ENCODE data around the gene CPNE1. TPM values are rescaled to one million over a fixed set of nuclear protein-coding genes. Genes with fewer than 3 reads are reported as not detected.
A peak's percentile ranks its signal among the peaks of the same experiment; 100 is the strongest.

The CPNE1 gene
- total and polyA plus RNA-seq, 2 donors, result 43.6 to 238 TPM

GRCh38 chr20:35600993-35601973, 63.4 kb downstream of the CPNE1 start:
- no peaks in the 10 kb centered on the region for H3K36me3 ChIP-seq (ENCODE audit: control insufficient read depth in 2 of 2, insufficient read depth in 2 of 2, low read length in 1 of 2)
- no peak overlapping the region for H3K27ac ChIP-seq (ENCODE audit: low read depth in 1 of 2, low read length in 1 of 2)
- peaks cover 36 to 77% of the 10 kb centered on the region in 2 donors for H3K27me3 ChIP-seq (ENCODE audit: control insufficient read depth in 2 of 2, insufficient read depth in 1 of 2, low read length in 1 of 2)
- peak overlapping the region; percentile 18 to 57 for H3K4me3 ChIP-seq (ENCODE audit: low read length in 2 of 2)
- WGBS, result 2% methylated on average over 103 of the region's 103 CpGs
- H3K4me1 ChIP-seq (ENCODE audit: control insufficient read depth in 2 of 2, insufficient read depth in 2 of 2, low read length in 2 of 2), result peaks cover 9 to 14% of the 10 kb centered on the region in 2 donors
- H3K9me3 ChIP-seq (ENCODE audit: control insufficient read depth in 2 of 2, insufficient read depth in 1 of 2, low read length in 1 of 2), result peaks cover 0 to 11% of the 10 kb centered on the region in 2 donors
- DNase-seq (ENCODE audit: low read depth in 6 of 9, low spot score in 9 of 9), result peak in 7 of 9 donors; percentile 48 to 87 (median 73)

DNA sequence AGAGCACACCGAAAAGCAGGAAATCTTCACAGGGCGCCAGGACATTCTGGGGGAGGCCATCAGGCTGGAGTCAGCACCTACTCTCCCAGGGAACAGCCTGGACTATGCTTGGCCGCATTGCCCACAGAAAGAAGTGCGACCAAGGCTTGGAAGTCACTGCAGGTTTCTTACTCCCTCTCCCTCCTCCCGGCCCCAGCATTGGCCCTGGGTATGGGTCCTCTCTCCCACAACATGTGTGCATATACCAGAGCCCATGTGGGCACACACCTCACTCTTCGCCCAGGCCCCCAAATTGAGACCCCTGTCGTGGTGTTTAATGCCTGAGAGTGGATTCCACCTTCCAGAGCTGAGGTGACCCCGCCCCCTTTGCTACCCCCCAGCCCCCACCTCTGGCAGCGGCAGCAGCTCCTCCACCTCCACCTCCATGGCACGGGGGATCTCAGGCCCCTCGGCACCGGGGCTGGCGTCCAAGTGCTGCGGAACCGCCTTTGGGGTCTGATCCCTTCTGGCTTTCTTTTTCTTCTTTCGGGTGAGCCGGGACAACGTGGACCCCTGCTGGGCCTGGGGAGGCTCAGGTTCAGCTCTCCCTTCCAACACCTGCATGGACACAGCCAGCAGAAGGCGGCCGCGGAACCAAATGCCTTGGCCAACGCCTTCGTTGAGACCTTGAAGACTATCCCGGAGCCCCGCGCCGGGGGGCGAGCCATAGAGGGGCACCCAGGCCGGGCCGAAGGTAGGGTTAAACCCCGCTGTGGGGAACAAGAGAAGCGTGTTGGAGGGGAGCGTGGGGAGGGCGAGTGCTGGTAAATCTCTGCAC, 64.3 kb downstream of the CPNE1 start:
- H3K9me3 ChIP-seq (ENCODE audit: control insufficient read depth in 2 of 2, insufficient read depth in 1 of 2, low read length in 1 of 2), result peaks cover 0 to 11% of the 10 kb centered on the region in 2 donors
- no peak overlapping the region for H3K27ac ChIP-seq (ENCODE audit: low read depth in 1 of 2, low read length in 1 of 2)
- 30% methylated on average over 34 of the region's 34 CpGs for WGBS
- no peaks in the 10 kb centered on the region for H3K36me3 ChIP-seq (ENCODE audit: control insufficient read depth in 2 of 2, insufficient read depth in 2 of 2, low read length in 1 of 2)
- peaks cover 9 to 14% of the 10 kb centered on the region in 2 donors for H3K4me1 ChIP-seq (ENCODE audit: control insufficient read depth in 2 of 2, insufficient read depth in 2 of 2, low read length in 2 of 2)
- peak overlapping the region in 1 of 2 donors; percentile 57 for H3K4me3 ChIP-seq (ENCODE audit: low read length in 2 of 2)
- H3K27me3 ChIP-seq (ENCODE audit: control insufficient read depth in 2 of 2, insufficient read depth in 1 of 2, low read length in 1 of 2), result peaks cover 36 to 85% of the 10 kb centered on the region in 2 donors
- no peak for DNase-seq (ENCODE audit: low read depth in 6 of 9, low spot score in 9 of 9)

GRCh38 chr20:35599776-35600120, 65.0 kb downstream of the CPNE1 start:
- no peak overlapping the region for H3K4me3 ChIP-seq (ENCODE audit: low read length in 2 of 2)
- H3K36me3 ChIP-seq (ENCODE audit: control insufficient read depth in 2 of 2, insufficient read depth in 2 of 2, low read length in 1 of 2), result no peaks in the 10 kb centered on the region
- no peak overlapping the region for H3K27ac ChIP-seq (ENCODE audit: low read depth in 1 of 2, low read length in 1 of 2)
- DNase-seq (ENCODE audit: low read depth in 6 of 9, low spot score in 9 of 9), result no peak
- peaks cover 36 to 87% of the 10 kb centered on the region in 2 donors for H3K27me3 ChIP-seq (ENCODE audit: control insufficient read depth in 2 of 2, insufficient read depth in 1 of 2, low read length in 1 of 2)
- peaks cover 9 to 14% of the 10 kb centered on the region in 2 donors for H3K4me1 ChIP-seq (ENCODE audit: control insufficient read depth in 2 of 2, insufficient read depth in 2 of 2, low read length in 2 of 2)
- H3K9me3 ChIP-seq (ENCODE audit: control insufficient read depth in 2 of 2, insufficient read depth in 1 of 2, low read length in 1 of 2), result peaks cover 0 to 11% of the 10 kb centered on the region in 2 donors
- 98% methylated on average over 9 of the region's 9 CpGs for WGBS

DNA sequence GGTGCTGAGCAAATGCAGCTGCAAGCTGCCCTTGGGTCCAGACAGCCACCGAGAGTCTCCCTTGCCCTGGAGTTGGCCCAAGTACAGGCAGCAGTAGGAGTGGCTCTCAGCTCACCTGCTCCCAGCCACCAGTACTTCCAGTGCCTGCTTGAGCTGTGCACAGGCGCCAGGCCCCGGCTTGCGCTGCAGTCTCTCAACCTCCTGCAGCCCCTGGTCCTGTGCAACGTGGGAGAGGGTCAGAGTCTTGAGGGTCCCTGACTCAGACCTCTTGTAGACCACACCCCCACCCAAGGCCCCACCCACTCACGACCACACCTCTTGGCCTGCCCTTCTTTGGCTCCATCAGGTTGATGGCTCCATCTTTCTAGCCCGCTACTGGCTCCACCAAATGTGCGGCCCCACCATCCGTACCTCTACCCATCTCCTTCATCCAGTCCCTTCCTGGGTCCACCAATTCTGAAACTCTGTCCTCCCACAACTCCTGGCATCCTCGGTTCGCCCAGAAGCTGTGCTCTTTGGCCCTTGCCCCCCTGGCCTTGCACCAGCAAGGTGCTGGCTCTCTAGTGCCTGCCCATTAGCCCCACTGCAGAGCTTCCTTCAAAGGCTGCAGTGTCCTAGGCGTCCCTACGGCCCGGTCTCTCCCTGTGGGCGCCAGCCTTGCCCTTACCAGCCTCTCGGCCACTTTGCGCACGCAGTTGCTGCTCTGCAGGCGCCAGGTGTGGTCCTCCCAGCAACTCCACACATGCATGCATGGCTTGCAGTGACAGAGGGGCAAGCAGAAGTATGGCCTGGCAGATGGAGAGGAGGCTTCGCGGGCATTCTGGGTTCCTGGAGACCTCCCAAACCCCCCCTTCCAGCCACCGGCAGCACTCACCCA, 65.6 kb downstream of the CPNE1 start:
- peaks cover 36 to 83% of the 10 kb centered on the region in 2 donors for H3K27me3 ChIP-seq (ENCODE audit: control insufficient read depth in 2 of 2, insufficient read depth in 1 of 2, low read length in 1 of 2)
- no peak overlapping the region for H3K27ac ChIP-seq (ENCODE audit: low read depth in 1 of 2, low read length in 1 of 2)
- WGBS, result 89% methylated on average over 22 of the region's 22 CpGs
- peaks cover 9 to 14% of the 10 kb centered on the region in 2 donors for H3K4me1 ChIP-seq (ENCODE audit: control insufficient read depth in 2 of 2, insufficient read depth in 2 of 2, low read length in 2 of 2)
- H3K4me3 ChIP-seq (ENCODE audit: low read length in 2 of 2), result no peak overlapping the region
- peaks cover 0 to 11% of the 10 kb centered on the region in 2 donors for H3K9me3 ChIP-seq (ENCODE audit: control insufficient read depth in 2 of 2, insufficient read depth in 1 of 2, low read length in 1 of 2)
- no peaks in the 10 kb centered on the region for H3K36me3 ChIP-seq (ENCODE audit: control insufficient read depth in 2 of 2, insufficient read depth in 2 of 2, low read length in 1 of 2)
- DNase-seq (ENCODE audit: low read depth in 6 of 9, low spot score in 9 of 9), result no peak

GRCh38 chr20:35598476-35598875, 66.2 kb downstream of the CPNE1 start:
- Histone ChIP-seq H3K4me3 (ENCODE audit: low read length in 2 of 2) (no peak overlapping the region), H3K9me3 (ENCODE audit: control insufficient read depth in 2 of 2, insufficient read depth in 1 of 2, low read length in 1 of 2) (peaks cover 0 to 11% of the 10 kb centered on the region in 2 donors), H3K27me3 (ENCODE audit: control insufficient read depth in 2 of 2, insufficient read depth in 1 of 2, low read length in 1 of 2) (peaks cover 36 to 77% of the 10 kb centered on the region in 2 donors), H3K36me3 (ENCODE audit: control insufficient read depth in 2 of 2, insufficient read depth in 2 of 2, low read length in 1 of 2) (no peaks in the 10 kb centered on the region), H3K27ac (ENCODE audit: low read depth in 1 of 2, low read length in 1 of 2) (no peak overlapping the region), H3K4me1 (ENCODE audit: control insufficient read depth in 2 of 2, insufficient read depth in 2 of 2, low read length in 2 of 2) (peaks cover 9 to 14% of the 10 kb centered on the region in 2 donors)
- WGBS, result 88% methylated on average over 7 of the region's 7 CpGs
- no peak for DNase-seq (ENCODE audit: low read depth in 6 of 9, low spot score in 9 of 9)

- Histone ChIP-seq H3K36me3 (ENCODE audit: control insufficient read depth in 2 of 2, insufficient read depth in 2 of 2, low read length in 1 of 2) (no peaks in the 10 kb centered on the region), H3K27ac (ENCODE audit: low read depth in 1 of 2, low read length in 1 of 2) (no peak overlapping the region), H3K9me3 (ENCODE audit: control insufficient read depth in 2 of 2, insufficient read depth in 1 of 2, low read length in 1 of 2) (peaks cover 0 to 11% of the 10 kb centered on the region in 2 donors), H3K4me1 (ENCODE audit: control insufficient read depth in 2 of 2, insufficient read depth in 2 of 2, low read length in 2 of 2) (peaks cover 9 to 14% of the 10 kb centered on the region in 2 donors), H3K4me3 (ENCODE audit: low read length in 2 of 2) (no peak overlapping the region), H3K27me3 (ENCODE audit: control insufficient read depth in 2 of 2, insufficient read depth in 1 of 2, low read length in 1 of 2) (peaks cover 30 to 64% of the 10 kb centered on the region in 2 donors)
- no peak for DNase-seq (ENCODE audit: low read depth in 6 of 9, low spot score in 9 of 9)
- 97% methylated on average over 2 of the region's 2 CpGs for WGBS
Measured at GRCh38 chr20:35597186-35597585, 67.5 kb downstream of the CPNE1 start.

DNA sequence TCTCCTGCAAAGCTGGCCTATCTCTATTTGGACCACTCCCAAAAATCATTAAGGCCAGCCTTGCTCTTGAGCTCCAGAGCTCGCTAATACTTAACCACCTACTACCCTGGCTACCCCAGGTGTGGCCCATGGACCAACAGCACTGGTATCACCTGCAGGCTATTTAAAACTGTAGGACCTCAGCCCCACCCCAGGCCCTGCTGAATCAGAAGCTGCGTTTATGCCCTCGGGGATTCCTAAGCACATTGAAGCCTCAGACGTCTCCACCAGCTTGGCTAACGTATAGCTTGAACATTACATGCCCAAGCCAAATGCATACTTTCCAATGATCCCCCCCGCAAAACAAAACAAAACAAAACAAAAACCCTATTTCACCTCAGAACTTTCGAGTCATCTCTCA, 68.8 kb downstream of the CPNE1 start:
- WGBS, result 94% methylated on average over 7 of the region's 7 CpGs
- no peak for DNase-seq (ENCODE audit: low read depth in 6 of 9, low spot score in 9 of 9)
- no peaks in the 10 kb centered on the region for H3K36me3 ChIP-seq (ENCODE audit: control insufficient read depth in 2 of 2, insufficient read depth in 2 of 2, low read length in 1 of 2)
- H3K4me1 ChIP-seq (ENCODE audit: control insufficient read depth in 2 of 2, insufficient read depth in 2 of 2, low read length in 2 of 2), result peaks cover 3 to 5% of the 10 kb centered on the region in 2 donors
- H3K27me3 ChIP-seq (ENCODE audit: control insufficient read depth in 2 of 2, insufficient read depth in 1 of 2, low read length in 1 of 2), result peaks cover 18 to 51% of the 10 kb centered on the region in 2 donors
- no peak overlapping the region for H3K27ac ChIP-seq (ENCODE audit: low read depth in 1 of 2, low read length in 1 of 2)
- peaks cover 0 to 6% of the 10 kb centered on the region in 2 donors for H3K9me3 ChIP-seq (ENCODE audit: control insufficient read depth in 2 of 2, insufficient read depth in 1 of 2, low read length in 1 of 2)
- H3K4me3 ChIP-seq (ENCODE audit: low read length in 2 of 2), result no peak overlapping the region

DNA sequence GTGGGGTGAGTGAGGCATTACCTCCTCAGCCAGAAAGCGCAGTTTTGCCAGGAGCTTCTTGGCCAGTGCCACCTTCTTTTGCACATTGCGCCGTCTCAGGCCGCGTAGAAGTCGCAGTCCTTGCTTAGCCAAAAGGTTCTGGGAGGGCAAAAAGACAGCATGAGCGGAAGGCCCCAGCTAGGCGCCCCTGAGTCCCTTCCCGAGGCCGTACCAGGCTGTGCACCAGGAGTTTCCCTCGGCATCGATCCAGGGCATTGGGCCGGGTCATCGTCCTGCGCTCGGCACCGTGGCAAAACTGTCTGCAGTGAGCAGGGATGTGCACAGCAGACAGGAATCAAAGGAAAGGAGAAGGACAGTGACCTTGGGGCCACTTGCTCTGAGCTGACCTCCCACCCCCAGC, 69.2 kb downstream of the CPNE1 start:
- no peak for DNase-seq (ENCODE audit: low read depth in 6 of 9, low spot score in 9 of 9)
- H3K9me3 ChIP-seq (ENCODE audit: control insufficient read depth in 2 of 2, insufficient read depth in 1 of 2, low read length in 1 of 2), result peaks cover 0 to 3% of the 10 kb centered on the region in 2 donors
- no peak overlapping the region for H3K27ac ChIP-seq (ENCODE audit: low read depth in 1 of 2, low read length in 1 of 2)
- H3K36me3 ChIP-seq (ENCODE audit: control insufficient read depth in 2 of 2, insufficient read depth in 2 of 2, low read length in 1 of 2), result no peaks in the 10 kb centered on the region
- H3K4me1 ChIP-seq (ENCODE audit: control insufficient read depth in 2 of 2, insufficient read depth in 2 of 2, low read length in 2 of 2), result peaks cover 0 to under 1% of the 10 kb centered on the region in 2 donors
- H3K27me3 ChIP-seq (ENCODE audit: control insufficient read depth in 2 of 2, insufficient read depth in 1 of 2, low read length in 1 of 2), result peaks cover 14 to 46% of the 10 kb centered on the region in 2 donors
- H3K4me3 ChIP-seq (ENCODE audit: low read length in 2 of 2), result no peak overlapping the region
- 97% methylated on average over 17 of the region's 17 CpGs for WGBS
